DOHH2 (cell line): ENCODE measurements around the gene SMARCC1.

Experiments
- CTCF ChIP-seq: fragments of 200-600 bp; sonication (generic); IDR thresholded peaks from one replicate; pipeline ENCODE4 v1.5.1; 2014; ENCODE audit warnings: antibody characterized with exemption, mild to moderate bottlenecking, low read depth, low read length; ENCODE audit not compliant: poor library complexity, severe bottlenecking
- EZH2phosphoT487 ChIP-seq: fragments of 200-600 bp; sonication (generic); IDR thresholded peaks from 2 replicates; pipeline ENCODE4 v1.6.1; 2017; ENCODE audit warnings: borderline replicate concordance, mild to moderate bottlenecking, antibody characterized with exemption, low read length, moderate library complexity, mixed read lengths

GRCh38 chr3:47641739-47642138 is 140.0 kb downstream of the SMARCC1 start:
- TF ChIP-seq CTCF: no peak
- no peak for TF ChIP-seq EZH2phosphoT487
